ENCODE results near the gene ABR.

DNA sequence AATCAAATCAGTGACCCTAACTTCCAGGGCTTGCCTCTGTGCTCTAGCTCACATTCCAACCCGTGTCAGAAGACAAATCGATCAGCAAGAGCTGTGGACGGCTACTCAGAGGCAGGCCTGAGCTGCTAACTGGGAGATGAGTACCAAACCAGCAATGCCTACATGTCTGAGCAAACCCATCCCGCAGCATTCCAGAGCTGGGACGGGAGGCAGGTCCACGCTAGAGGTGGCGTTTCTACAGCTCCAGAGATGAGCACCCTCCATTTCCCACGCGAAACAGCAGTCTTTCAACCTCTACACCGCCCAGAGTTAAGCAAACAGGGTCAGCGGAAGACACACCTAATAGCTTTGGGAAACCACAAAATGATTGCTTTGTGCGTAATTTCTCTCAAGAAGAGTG, 206.7 kb downstream of the ABR start:
- TF ChIP-seq EZH2 (optimal IDR thresholded peaks at IDR 0.05; ENCODE audit: low read depth, low read length) (no peak), EZH2phosphoT487 (IDR thresholded peaks at IDR 0.05; ENCODE audit: low read length) (no peak)
- TF ChIP-seq, protein P1, sequence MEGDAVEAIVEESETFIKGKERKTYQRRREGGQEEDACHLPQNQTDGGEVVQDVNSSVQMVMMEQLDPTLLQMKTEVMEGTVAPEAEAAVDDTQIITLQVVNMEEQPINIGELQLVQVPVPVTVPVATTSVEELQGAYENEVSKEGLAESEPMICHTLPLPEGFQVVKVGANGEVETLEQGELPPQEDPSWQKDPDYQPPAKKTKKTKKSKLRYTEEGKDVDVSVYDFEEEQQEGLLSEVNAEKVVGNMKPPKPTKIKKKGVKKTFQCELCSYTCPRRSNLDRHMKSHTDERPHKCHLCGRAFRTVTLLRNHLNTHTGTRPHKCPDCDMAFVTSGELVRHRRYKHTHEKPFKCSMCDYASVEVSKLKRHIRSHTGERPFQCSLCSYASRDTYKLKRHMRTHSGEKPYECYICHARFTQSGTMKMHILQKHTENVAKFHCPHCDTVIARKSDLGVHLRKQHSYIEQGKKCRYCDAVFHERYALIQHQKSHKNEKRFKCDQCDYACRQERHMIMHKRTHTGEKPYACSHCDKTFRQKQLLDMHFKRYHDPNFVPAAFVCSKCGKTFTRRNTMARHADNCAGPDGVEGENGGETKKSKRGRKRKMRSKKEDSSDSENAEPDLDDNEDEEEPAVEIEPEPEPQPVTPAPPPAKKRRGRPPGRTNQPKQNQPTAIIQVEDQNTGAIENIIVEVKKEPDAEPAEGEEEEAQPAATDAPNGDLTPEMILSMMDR (IDR thresholded peaks at IDR 0.05; ENCODE audit: low read length): no peak

Data from MM.1S (cell line).